GM12801 (cell line): ENCODE data around the gene WWC1.

Experiments
- CTCF ChIP-seq: IDR thresholded peaks from one replicate; pipeline ENCODE4 v1.5.1; 2011; ENCODE audit warnings: control low read depth; ENCODE audit not compliant: insufficient read length; ENCODE audit errors: extremely low read depth

WWC1 gene

GRCh38 chr5:168486136-168486879 lies 194.9 kb downstream of the WWC1 start, which contains the start of gene RARS1:
Gene RARS1, plus strand, starts transcription at chr5:168486471. Its CDS starts 28 bp downstream, at chr5:168486499.
- peak; percentile 9 for TF ChIP-seq CTCF

GRCh38 chr5:168489059-168489458 lies 197.6 kb downstream of the WWC1 start:
- no peak for TF ChIP-seq CTCF

GRCh38 chr5:168494057-168494555 lies 202.7 kb downstream of the WWC1 start:
- TF ChIP-seq CTCF = no peak

- no peak for TF ChIP-seq CTCF
Observed at GRCh38 chr5:168502563-168503237, 211.3 kb downstream of the WWC1 start.

- TF ChIP-seq CTCF = no peak
Observed at GRCh38 chr5:168513861-168514428, 222.5 kb downstream of the WWC1 start.
